Measurements from ENCODE around the gene TMEM61.
A peak's percentile ranks its signal among the peaks of the same experiment; 100 is the strongest.

TMEM61 gene

GRCh38 chr1:54951810-54952226 lies 28.6 kb upstream of the TMEM61 start:
- TF ChIP-seq, protein P1, sequence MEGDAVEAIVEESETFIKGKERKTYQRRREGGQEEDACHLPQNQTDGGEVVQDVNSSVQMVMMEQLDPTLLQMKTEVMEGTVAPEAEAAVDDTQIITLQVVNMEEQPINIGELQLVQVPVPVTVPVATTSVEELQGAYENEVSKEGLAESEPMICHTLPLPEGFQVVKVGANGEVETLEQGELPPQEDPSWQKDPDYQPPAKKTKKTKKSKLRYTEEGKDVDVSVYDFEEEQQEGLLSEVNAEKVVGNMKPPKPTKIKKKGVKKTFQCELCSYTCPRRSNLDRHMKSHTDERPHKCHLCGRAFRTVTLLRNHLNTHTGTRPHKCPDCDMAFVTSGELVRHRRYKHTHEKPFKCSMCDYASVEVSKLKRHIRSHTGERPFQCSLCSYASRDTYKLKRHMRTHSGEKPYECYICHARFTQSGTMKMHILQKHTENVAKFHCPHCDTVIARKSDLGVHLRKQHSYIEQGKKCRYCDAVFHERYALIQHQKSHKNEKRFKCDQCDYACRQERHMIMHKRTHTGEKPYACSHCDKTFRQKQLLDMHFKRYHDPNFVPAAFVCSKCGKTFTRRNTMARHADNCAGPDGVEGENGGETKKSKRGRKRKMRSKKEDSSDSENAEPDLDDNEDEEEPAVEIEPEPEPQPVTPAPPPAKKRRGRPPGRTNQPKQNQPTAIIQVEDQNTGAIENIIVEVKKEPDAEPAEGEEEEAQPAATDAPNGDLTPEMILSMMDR (IDR thresholded peaks at IDR 0.05; ENCODE audit: poor library complexity, severe bottlenecking): no peak
- H3K9me3 ChIP-seq (ENCODE audit: severe bottlenecking): no peaks in the 10 kb centered on the region
- DNase-seq (ENCODE audit: low spot score): no peak
- H3K27ac ChIP-seq (ENCODE audit: poor library complexity, severe bottlenecking): no peak overlapping the region
- peaks cover 25% of the 10 kb centered on the region for H3K4me1 ChIP-seq (ENCODE audit: insufficient read depth, poor library complexity, severe bottlenecking)
- H3K36me3 ChIP-seq (ENCODE audit: low read depth): no peaks in the 10 kb centered on the region
- H3K27me3 ChIP-seq (ENCODE audit: insufficient read depth, poor library complexity, severe bottlenecking): no peaks in the 10 kb centered on the region
- no peak for ATAC-seq (ENCODE audit: low read depth)
- no peak overlapping the region for H3K4me3 ChIP-seq (ENCODE audit: severe bottlenecking)

- Histone ChIP-seq H3K27ac (ENCODE audit: poor library complexity, severe bottlenecking) (peak overlapping the region; percentile 93), H3K27me3 (ENCODE audit: insufficient read depth, poor library complexity, severe bottlenecking) (no peaks in the 10 kb centered on the region), H3K4me1 (ENCODE audit: insufficient read depth, poor library complexity, severe bottlenecking) (peaks cover 25% of the 10 kb centered on the region), H3K36me3 (ENCODE audit: low read depth) (no peaks in the 10 kb centered on the region), H3K4me3 (ENCODE audit: severe bottlenecking) (no peak overlapping the region), H3K9me3 (ENCODE audit: severe bottlenecking) (peaks cover 5% of the 10 kb centered on the region)
- TF ChIP-seq, protein P1 (IDR thresholded peaks at IDR 0.05; ENCODE audit: poor library complexity, severe bottlenecking): no peak
- ATAC-seq (ENCODE audit: low read depth) (no peak), DNase-seq (ENCODE audit: low spot score) (no peak)
These were observed 27.3 kb upstream of the TMEM61 start for GRCh38 chr1:54952950-54953718.

DNA sequence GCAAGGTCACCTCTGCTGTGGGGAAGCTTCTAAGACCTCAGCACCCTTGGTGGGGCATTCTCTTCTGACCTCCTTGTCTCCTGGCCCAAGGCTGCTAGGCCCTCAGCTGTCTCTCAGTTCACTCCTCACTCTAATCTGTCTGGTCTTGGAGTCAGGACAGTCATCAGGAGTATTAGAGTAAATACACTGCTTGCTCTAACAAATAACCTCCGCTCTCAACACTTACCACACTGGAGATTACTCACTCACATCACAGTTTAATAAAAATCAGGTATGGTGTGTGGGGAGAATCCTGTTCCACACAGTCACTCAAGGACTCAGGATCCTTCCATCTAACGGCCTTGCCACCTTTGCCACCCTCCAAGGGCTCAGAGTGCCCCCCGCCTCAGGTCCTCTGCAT lies 26.6 kb upstream of the TMEM61 start:
- TF ChIP-seq, protein P1 (IDR thresholded peaks at IDR 0.05; ENCODE audit: poor library complexity, severe bottlenecking): no peak
- Histone ChIP-seq H3K9me3 (ENCODE audit: severe bottlenecking) (peaks cover 7% of the 10 kb centered on the region), H3K4me3 (ENCODE audit: severe bottlenecking) (no peak overlapping the region), H3K27me3 (ENCODE audit: insufficient read depth, poor library complexity, severe bottlenecking) (no peaks in the 10 kb centered on the region), H3K4me1 (ENCODE audit: insufficient read depth, poor library complexity, severe bottlenecking) (peaks cover 25% of the 10 kb centered on the region), H3K36me3 (ENCODE audit: low read depth) (no peaks in the 10 kb centered on the region), H3K27ac (ENCODE audit: poor library complexity, severe bottlenecking) (peak overlapping the region; percentile 93)
- DNase-seq (ENCODE audit: low spot score) (no peak), ATAC-seq (ENCODE audit: low read depth) (no peak)

- ATAC-seq (ENCODE audit: low read depth) (peak; percentile 88), DNase-seq (ENCODE audit: low spot score) (no peak)
- peaks cover 25% of the 10 kb centered on the region for H3K4me1 ChIP-seq (ENCODE audit: insufficient read depth, poor library complexity, severe bottlenecking)
- no peak overlapping the region for H3K4me3 ChIP-seq (ENCODE audit: severe bottlenecking)
- TF ChIP-seq, protein P1 (IDR thresholded peaks at IDR 0.05; ENCODE audit: poor library complexity, severe bottlenecking): no peak
- H3K9me3 ChIP-seq (ENCODE audit: severe bottlenecking): peaks cover 7% of the 10 kb centered on the region
- H3K27me3 ChIP-seq (ENCODE audit: insufficient read depth, poor library complexity, severe bottlenecking): no peaks in the 10 kb centered on the region
- peak overlapping the region; percentile 93 for H3K27ac ChIP-seq (ENCODE audit: poor library complexity, severe bottlenecking)
- no peaks in the 10 kb centered on the region for H3K36me3 ChIP-seq (ENCODE audit: low read depth)
These were observed 25.1 kb upstream of the TMEM61 start for GRCh38 chr1:54955359-54955758.

GRCh38 chr1:54956726-54957125 lies 23.7 kb upstream of the TMEM61 start:
- Histone ChIP-seq H3K4me3 (ENCODE audit: severe bottlenecking) (no peak overlapping the region), H3K27ac (ENCODE audit: poor library complexity, severe bottlenecking) (peak overlapping the region; percentile 93), H3K36me3 (ENCODE audit: low read depth) (no peaks in the 10 kb centered on the region), H3K4me1 (ENCODE audit: insufficient read depth, poor library complexity, severe bottlenecking) (peaks cover 30% of the 10 kb centered on the region), H3K27me3 (ENCODE audit: insufficient read depth, poor library complexity, severe bottlenecking) (no peaks in the 10 kb centered on the region), H3K9me3 (ENCODE audit: severe bottlenecking) (peaks cover 7% of the 10 kb centered on the region)
- DNase-seq (ENCODE audit: low spot score) (no peak), ATAC-seq (ENCODE audit: low read depth) (no peak)
- TF ChIP-seq, protein P1 (IDR thresholded peaks at IDR 0.05; ENCODE audit: poor library complexity, severe bottlenecking): no peak

All from RWPE2 (cell line).